Ureter (tissue), 1 donor: ENCODE measurements around the gene PRRG3. TPM values are rescaled to one million over a fixed set of nuclear protein-coding genes. Genes with fewer than 3 reads are reported as not detected.

Source experiments
- DNase-seq: peaks from one replicate; pipeline ENCODE4 v3.0.0-alpha.2; 2020; ENCODE audit warnings: low spot score
- total RNA-seq: library from RNA; stranded (reverse); gene quantifications from one replicate; pipeline ENCODE4 v1.2.4, GENCODE V29; 2023
- donor health status: DM: yes; HTN: yes; CAD: no.

The PRRG3 gene
- total RNA-seq, 1 donor from 2014 or later = 0.91 TPM

DNA sequence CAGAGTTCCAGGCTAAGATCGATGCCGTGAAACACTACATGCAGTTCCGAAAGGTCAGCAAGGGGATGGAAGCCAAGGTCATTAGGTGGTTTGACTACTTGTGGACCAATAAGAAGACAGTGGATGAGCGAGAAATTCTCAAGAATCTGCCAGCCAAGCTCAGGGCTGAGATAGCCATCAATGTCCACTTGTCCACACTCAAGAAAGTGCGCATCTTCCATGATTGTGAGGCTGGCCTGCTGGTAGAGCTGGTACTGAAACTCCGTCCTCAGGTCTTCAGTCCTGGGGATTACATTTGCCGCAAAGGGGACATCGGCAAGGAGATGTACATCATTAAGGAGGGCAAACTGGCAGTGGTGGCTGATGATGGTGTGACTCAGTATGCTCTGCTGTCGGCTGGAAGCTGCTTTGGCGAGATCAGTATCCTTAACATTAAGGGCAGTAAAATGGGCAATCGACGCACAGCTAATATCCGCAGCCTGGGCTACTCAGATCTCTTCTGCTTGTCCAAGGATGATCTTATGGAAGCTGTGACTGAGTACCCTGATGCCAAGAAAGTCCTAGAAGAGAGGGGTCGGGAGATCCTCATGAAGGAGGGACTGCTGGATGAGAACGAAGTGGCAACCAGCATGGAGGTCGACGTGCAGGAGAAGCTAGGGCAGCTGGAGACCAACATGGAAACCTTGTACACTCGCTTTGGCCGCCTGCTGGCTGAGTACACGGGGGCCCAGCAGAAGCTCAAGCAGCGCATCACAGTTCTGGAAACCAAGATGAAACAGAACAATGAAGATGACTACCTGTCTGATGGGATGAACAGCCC is 48.6 kb downstream of the PRRG3 start:
- no peak for DNase-seq

DNA sequence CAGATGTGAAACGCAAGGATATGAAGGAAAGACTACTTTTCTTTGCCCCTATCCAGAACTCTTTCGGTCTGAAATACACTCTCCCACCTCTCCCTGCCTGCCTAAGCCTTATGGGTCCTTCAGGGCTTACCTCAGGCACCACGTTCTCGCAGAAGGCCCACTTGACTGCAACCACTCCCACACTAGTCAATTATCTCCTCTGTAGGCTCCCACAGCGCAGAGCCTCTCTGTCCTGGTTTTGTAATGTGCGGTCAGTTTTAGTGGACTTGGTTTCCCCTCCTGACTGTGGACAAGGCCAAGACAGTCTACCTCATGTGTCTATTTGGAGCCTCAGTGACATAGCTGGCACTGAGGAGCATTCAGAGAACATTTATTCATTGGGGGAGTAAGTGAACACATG is 50.4 kb downstream of the PRRG3 start:
- DNase-seq = no peak

DNA sequence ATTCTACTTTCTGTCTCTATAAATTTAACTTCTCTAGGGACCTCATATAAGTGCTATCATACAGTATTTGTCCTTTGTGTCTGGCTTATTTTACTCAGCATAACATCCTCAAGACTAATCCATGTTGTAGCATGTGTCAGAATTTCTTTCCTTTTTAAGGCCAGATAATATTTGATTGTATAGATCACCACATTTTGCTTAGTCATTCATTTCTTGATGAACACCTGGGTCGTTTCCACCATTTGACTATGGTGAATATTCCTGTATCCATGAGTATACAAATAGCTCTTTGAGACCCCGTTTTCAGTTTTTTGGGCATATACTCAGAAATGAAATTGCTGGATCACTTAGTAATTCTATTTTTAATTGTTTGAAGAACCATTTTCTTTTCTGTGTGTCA is 51.2 kb downstream of the PRRG3 start:
- DNase-seq = no peak

DNA sequence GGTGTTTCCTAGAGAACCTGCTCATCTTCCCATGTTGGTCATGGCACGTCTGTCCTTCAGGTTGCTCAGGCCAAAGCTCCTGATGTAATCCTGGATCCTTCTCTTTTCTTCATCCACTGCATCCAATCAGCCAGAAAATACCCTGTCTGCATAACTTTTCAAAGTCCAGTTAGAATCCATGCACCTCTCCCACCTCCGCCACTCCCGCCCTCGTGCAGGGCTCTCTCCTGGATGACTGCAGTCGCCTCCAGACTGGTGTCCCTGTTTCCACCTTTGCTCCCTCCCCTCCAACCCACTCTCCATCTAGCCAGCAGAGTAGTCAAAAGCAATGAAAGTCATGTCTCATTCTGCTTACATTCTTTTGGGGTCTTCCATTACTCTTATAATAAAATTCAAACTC is 55.3 kb downstream of the PRRG3 start:
- DNase-seq = no peak

DNA sequence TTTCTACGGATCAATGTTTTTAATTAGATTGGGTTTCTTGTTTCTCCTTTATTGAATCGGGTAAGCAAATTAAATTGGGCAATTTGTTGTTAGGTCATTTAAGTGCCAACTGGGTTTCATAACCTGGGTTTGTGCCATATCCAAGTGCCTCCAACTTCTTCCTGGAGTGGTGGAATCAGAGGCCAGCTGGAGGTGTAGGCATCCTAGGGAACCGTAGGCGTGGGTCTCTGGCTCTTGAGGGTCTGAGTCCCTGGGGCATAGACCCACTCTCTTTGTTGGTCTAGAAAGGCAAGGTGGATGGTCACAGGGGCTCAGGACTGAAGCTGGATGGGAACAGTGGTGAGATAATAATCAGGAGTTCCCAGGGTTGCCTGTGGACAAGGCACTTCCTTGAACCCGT is 57.6 kb downstream of the PRRG3 start:
- no peak for DNase-seq

GRCh38 chrX:151753313-151754046 is 58.2 kb downstream of the PRRG3 start:
- DNase-seq = peak; percentile 61

- peak; percentile 52 for DNase-seq
Observed at GRCh38 chrX:151754047-151754429, 58.8 kb downstream of the PRRG3 start.

DNA sequence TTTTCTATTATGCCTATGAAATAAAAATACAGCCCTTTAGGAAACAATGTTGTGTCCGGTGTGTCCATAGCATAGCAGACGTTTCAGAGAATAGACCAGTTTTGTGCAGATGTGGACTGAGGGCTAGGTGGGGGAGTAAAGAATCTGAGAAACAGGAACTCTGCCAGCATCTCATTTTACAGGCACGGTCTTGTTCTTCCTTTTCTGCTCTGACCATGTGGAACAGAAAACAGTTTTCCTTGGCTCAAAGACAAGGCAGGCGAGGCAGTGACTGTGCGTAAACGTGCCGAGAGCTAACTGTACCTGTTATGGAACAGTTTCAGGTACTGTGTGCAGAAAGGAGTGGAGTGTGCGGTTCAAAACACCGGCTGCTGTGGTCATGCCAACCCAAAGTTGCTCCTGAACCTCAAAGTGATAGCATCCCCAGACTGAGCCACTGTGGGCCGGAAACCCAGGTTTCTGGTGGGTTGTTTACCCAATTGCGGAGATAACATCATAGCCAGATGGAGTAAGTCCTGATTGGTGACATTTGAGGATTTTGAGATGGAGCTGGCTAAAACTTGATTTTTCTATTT is 59.5 kb downstream of the PRRG3 start:
- peak; percentile 57 for DNase-seq

Other genes starting within 250 kb of the PRRG3 start
- gene PASD1, start 131.8 kb upstream of the PRRG3 start, total RNA-seq = not detected
- gene FATE1, start 20.6 kb downstream of the PRRG3 start, total RNA-seq = not detected
- not detected for gene CNGA2, start 39.3 kb downstream of the PRRG3 start, total RNA-seq
- gene MAGEA4, start 217.4 kb downstream of the PRRG3 start, total RNA-seq = not detected